Spleen (tissue), 7 donors: ENCODE results near the gene GMDS.

Source experiments
- POLR2AphosphoS5 ChIP-seq, 3 donors: sonication (generic); formaldehyde crosslinking; IDR thresholded peaks; one replicate each; pipeline ENCODE4 v1.5.1; 2017; ENCODE audit warnings: antibody characterized with exemption in 3 of 3
- TF ChIP-seq, protein P1 (sequence below), 11 experiments: fragments of 200-600 bp in 7 of 11; fragments of 450-650 bp in 4 of 11; sonication (generic) in 4 of 11; IDR thresholded peaks in 8 of 11; conservative IDR thresholded peaks in 3 of 11; 1 replicate in 7 of 11; 2 replicates in 4 of 11; pipeline versions ENCODE4 v1.4.0 to v1.8.0; 2016 to 2021; ENCODE audit warnings: antibody characterized with exemption in 11 of 11, inconsistent platforms in 4 of 11, mild to moderate bottlenecking in 1 of 11
- donor health status: DM: no; HTN: no; CAD: no; lungs with moderate emphysema.
- donor health status: DM: no; HTN: no; CAD: no.
- donor health status: DM: no; HTN: no; CAD: no.

DNA sequence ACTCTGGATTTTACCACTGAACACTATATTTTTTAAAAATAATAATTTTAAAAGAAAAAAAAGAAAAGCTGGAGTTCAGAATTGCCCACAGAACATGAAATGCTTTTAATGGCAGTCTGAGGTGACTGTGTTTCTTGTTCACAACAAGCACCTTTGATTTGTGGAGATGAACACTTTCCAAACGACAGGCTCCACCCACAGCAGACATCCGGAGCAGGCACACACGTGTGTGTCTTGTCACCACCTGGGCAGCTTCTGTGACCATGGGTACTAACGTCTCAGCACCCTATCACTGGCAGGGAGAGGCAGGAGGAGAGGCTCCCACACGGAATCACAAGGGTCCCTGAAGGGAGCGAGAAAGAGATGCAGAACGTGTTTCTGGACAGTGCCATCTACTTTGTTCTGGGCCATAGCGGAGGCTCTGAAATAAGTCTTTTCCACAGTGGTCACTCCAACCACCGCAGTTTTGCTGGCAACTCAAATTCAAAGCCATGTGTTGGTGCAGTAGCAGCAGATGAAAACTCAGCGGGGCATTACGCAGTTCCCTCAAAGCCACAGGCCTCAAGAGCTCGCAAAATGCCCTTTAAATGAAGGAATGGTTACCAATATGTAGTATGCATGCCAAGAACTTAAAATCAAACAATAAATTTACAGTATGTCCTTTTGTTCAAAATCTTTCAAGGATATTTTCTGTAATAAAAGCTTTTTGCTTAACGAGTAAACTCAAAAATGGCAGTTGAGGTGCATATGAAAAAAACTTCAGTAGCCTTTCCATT is 393.5 kb downstream of the GMDS start:
- no peak for TF ChIP-seq POLR2AphosphoS5 (IDR thresholded peaks at IDR 0.05)
- TF ChIP-seq, protein P1, sequence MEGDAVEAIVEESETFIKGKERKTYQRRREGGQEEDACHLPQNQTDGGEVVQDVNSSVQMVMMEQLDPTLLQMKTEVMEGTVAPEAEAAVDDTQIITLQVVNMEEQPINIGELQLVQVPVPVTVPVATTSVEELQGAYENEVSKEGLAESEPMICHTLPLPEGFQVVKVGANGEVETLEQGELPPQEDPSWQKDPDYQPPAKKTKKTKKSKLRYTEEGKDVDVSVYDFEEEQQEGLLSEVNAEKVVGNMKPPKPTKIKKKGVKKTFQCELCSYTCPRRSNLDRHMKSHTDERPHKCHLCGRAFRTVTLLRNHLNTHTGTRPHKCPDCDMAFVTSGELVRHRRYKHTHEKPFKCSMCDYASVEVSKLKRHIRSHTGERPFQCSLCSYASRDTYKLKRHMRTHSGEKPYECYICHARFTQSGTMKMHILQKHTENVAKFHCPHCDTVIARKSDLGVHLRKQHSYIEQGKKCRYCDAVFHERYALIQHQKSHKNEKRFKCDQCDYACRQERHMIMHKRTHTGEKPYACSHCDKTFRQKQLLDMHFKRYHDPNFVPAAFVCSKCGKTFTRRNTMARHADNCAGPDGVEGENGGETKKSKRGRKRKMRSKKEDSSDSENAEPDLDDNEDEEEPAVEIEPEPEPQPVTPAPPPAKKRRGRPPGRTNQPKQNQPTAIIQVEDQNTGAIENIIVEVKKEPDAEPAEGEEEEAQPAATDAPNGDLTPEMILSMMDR (IDR thresholded peaks at IDR 0.05 in 8 of 11, conservative IDR thresholded peaks at IDR 0.05 in 3 of 11): no peak
